ENCODE results near the gene LTO1.
"Not testable (repeated sequence)": the region's sequence is repeated elsewhere in the genome, so short reads cannot be mapped to it uniquely, and the experiment has no call there.

LTO1 gene

GRCh38 chr11:69634590-69634989 lies 40.6 kb downstream of the LTO1 start:
- no peak for DNase-seq (ENCODE audit: low read depth, low spot score)

- DNase-seq (ENCODE audit: low read depth, low spot score): no peak
Measured at GRCh38 chr11:69634069-69634468, 41.1 kb downstream of the LTO1 start.

- no peak for DNase-seq (ENCODE audit: low read depth, low spot score)
Measured at GRCh38 chr11:69632900-69633299, 42.3 kb downstream of the LTO1 start.

- no peak for DNase-seq (ENCODE audit: low read depth, low spot score)
Measured at GRCh38 chr11:69630424-69630823, 44.7 kb downstream of the LTO1 start.

GRCh38 chr11:69630017-69630416 lies 45.1 kb downstream of the LTO1 start:
- no peak for DNase-seq (ENCODE audit: low read depth, low spot score)

- DNase-seq (ENCODE audit: low read depth, low spot score): no peak
Measured at GRCh38 chr11:69627551-69627950, 47.6 kb downstream of the LTO1 start.

GRCh38 chr11:69625476-69625875 lies 49.7 kb downstream of the LTO1 start:
- no peak for DNase-seq (ENCODE audit: low read depth, low spot score)

GRCh38 chr11:69624293-69624692 lies 50.9 kb downstream of the LTO1 start:
- DNase-seq (ENCODE audit: low read depth, low spot score): no peak

DNA sequence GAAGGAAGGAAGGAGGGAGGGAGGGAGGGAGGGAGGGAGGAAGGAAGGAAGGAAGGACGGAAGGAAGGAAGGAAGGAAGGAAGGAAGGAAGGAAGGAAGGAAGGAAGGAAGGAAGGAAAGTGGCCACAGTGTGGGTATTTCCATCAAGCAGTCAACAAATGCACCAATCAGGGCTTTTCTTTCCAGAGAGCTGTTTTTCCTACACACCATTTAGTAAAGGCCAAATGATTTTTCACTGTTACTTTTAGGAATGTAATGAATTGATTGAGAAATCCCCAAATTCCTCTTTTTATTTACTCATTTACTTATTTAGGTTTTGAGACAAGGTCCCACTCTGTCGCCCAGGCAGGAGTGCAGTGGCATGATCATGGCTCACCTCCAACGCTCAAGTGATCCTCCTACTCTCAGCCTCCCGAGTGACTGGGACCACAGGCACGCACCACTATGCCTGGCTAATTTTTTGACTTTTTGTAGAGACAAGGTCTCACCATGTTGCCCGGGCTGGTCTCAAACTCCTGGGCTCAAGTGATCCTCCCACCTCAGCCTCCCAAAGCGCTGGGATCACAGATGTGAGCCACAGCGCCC lies 53.0 kb downstream of the LTO1 start:
- DNase-seq (ENCODE audit: low read depth, low spot score): not testable (repeated sequence)

- no peak for DNase-seq (ENCODE audit: low read depth, low spot score)
Measured at GRCh38 chr11:69620683-69621290, 54.4 kb downstream of the LTO1 start.

- no peak for DNase-seq (ENCODE audit: low read depth, low spot score)
Measured at GRCh38 chr11:69618237-69618636, 56.9 kb downstream of the LTO1 start.

- DNase-seq (ENCODE audit: low read depth, low spot score): no peak
Measured at GRCh38 chr11:69617682-69618081, 57.5 kb downstream of the LTO1 start.

GRCh38 chr11:69617220-69617619 lies 57.9 kb downstream of the LTO1 start:
- DNase-seq (ENCODE audit: low read depth, low spot score): no peak
